Immature natural killer cell (primary cell): Measurements from ENCODE around the gene TMCO4. TPM values are rescaled to one million over a fixed set of nuclear protein-coding genes. Genes with fewer than 3 reads are reported as not detected.

ENCODE experiments used
- DNase-seq, 3 donors: peaks; one replicate each; pipeline ENCODE4 v3.0.0; 2022; ENCODE audit warnings: mixed read lengths in 1 of 3
- H3K27ac Mint-ChIP-seq, 6 donors: one replicate each; pipeline ENCODE4 v1.8.0; 2020; ENCODE audit warnings: mixed read lengths in 6 of 6, mild to moderate bottlenecking in 5 of 6, inconsistent platforms in 4 of 6, moderate library complexity in 3 of 6
- H3K27me3 Mint-ChIP-seq, 3 donors: one replicate each; pipeline ENCODE4 v1.8.0; 2020 to 2021; ENCODE audit warnings: low read depth in 3 of 3, mild to moderate bottlenecking in 3 of 3, mixed read lengths in 3 of 3, moderate library complexity in 3 of 3, inconsistent platforms in 1 of 3
- H3K36me3 Mint-ChIP-seq, 3 donors: one replicate each; pipeline ENCODE4 v1.8.0; 2020; ENCODE audit warnings: mixed read lengths in 3 of 3, inconsistent platforms in 2 of 3, mild to moderate bottlenecking in 2 of 3
- H3K4me1 Mint-ChIP-seq, 2 donors: one replicate each; pipeline ENCODE4 v1.8.0; 2020; ENCODE audit warnings: inconsistent platforms in 2 of 2, mild to moderate bottlenecking in 2 of 2, mixed read lengths in 2 of 2, moderate library complexity in 1 of 2
- H3K4me3 Mint-ChIP-seq, 5 donors: one replicate each; pipeline ENCODE4 v1.8.0; 2020; ENCODE audit warnings: mild to moderate bottlenecking in 5 of 5, mixed read lengths in 5 of 5, inconsistent platforms in 3 of 5, moderate library complexity in 3 of 5
- H3K9me3 Mint-ChIP-seq, 6 donors: one replicate each; pipeline ENCODE4 v1.8.0; 2020; ENCODE audit warnings: mild to moderate bottlenecking in 6 of 6, mixed read lengths in 6 of 6, inconsistent platforms in 4 of 6, moderate library complexity in 3 of 6
- polyA plus RNA-seq, 3 donors: library from polyadenylated mRNA; unstranded; fragments of 300-500 nt; fragmentation: Illumina TruSeq; gene quantifications; one replicate each; pipeline ENCODE4 v1.2.3, GENCODE V29; 2021

TMCO4 gene
- polyA plus RNA-seq, 3 donors from 2014 or later = 13.1 to 17.0 (median 16.9) TPM

- H3K36me3 Mint-ChIP-seq = peaks cover 4 to 16% (median 7%) of the 10 kb centered on the region in 3 donors
These were observed 95.2 kb downstream of the TMCO4 start for GRCh38 chr1:19704247-19705113.

DNA sequence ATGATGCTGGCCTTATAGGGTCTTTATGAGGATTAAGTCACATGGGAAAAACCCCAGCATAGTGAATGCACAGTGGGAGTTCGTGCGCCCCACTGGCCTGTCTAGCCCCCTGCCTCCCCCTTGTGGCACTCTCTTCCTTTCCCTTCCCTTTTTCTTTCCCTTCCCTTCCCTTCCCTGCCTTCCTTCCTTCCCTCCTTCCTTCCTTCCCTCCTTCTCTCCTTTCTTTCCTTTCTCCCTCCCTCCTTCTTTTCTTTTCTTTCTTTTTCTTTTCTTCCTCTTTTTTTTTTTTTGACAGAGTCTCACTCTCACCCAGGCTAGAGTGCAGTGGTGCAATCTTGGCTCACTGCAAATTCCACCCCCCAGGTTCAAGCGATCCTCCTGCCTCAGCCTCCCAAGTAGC is 96.4 kb downstream of the TMCO4 start:
- peaks cover 0 to 17% (median 4%) of the 10 kb centered on the region in 3 donors for H3K36me3 Mint-ChIP-seq
- H3K4me3 Mint-ChIP-seq = no peak overlapping the region
- no peak overlapping the region for H3K27ac Mint-ChIP-seq
- no peak for DNase-seq
- peaks cover 0 to 2% (median 0%) of the 10 kb centered on the region in 3 donors for H3K27me3 Mint-ChIP-seq
- no peaks in the 10 kb centered on the region for H3K4me1 Mint-ChIP-seq
- H3K9me3 Mint-ChIP-seq = no peaks in the 10 kb centered on the region

More at GRCh38 chr1:19704247-19705113, 95.2 kb downstream of the TMCO4 start:
- Mint-ChIP-seq H3K27ac (no peak overlapping the region), H3K4me1 (no peaks in the 10 kb centered on the region), H3K4me3 (no peak overlapping the region), H3K27me3 (peaks cover 0 to 2% (median 2%) of the 10 kb centered on the region in 3 donors), H3K9me3 (no peaks in the 10 kb centered on the region)
- DNase-seq = peak; percentile 14 to 59 (median 37)

DNA sequence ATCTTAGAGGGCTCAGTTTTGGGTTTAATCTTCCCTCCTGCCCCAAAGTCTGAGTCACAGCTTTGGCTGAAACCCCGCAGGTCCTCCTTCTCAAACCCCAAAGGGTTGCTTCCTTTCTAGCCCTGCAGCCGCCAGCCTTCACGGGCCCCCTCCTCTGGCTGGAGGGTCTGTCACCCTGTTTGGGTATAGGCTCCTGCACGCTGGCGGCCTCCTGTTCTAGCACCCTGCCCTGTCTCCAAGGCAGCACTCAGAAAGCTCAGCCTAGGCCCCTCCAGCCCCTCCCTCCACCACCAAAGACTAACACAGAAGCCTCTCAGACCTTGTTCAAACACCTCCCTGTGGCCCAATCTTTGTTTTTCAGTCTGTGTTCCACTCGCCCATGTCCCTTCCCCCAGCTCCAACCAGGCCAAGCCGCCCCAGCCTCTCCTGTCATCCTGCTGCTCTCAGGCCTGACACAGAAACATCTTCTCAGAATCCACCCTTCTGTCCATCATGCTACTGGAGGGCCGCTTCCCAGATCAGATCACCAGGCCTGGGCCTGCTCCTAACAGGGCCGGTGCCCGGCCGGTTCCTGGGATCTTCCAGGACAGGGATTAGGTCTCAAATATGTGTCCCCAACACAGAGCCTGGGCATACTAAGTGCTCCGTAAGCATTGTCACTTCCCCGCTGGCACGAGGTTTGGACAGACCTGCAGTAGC is 99.5 kb downstream of the TMCO4 start:
- Mint-ChIP-seq H3K4me3 (no peak overlapping the region), H3K36me3 (peaks cover 0 to 13% (median 0%) of the 10 kb centered on the region in 3 donors), H3K9me3 (no peaks in the 10 kb centered on the region), H3K27ac (peak overlapping the region in 1 of 6 donors; percentile 6), H3K27me3 (peaks cover 0 to 2% (median 0%) of the 10 kb centered on the region in 3 donors), H3K4me1 (no peaks in the 10 kb centered on the region)
- DNase-seq = no peak

GRCh38 chr1:19698181-19698580 is 101.5 kb downstream of the TMCO4 start:
- no peaks in the 10 kb centered on the region for H3K9me3 Mint-ChIP-seq
- no peak for DNase-seq
- H3K4me3 Mint-ChIP-seq = no peak overlapping the region
- H3K4me1 Mint-ChIP-seq = no peaks in the 10 kb centered on the region
- no peak overlapping the region for H3K27ac Mint-ChIP-seq
- peaks cover 3 to 16% (median 4%) of the 10 kb centered on the region in 3 donors for H3K36me3 Mint-ChIP-seq
- H3K27me3 Mint-ChIP-seq = peaks cover 0 to 2% (median 0%) of the 10 kb centered on the region in 3 donors

DNA sequence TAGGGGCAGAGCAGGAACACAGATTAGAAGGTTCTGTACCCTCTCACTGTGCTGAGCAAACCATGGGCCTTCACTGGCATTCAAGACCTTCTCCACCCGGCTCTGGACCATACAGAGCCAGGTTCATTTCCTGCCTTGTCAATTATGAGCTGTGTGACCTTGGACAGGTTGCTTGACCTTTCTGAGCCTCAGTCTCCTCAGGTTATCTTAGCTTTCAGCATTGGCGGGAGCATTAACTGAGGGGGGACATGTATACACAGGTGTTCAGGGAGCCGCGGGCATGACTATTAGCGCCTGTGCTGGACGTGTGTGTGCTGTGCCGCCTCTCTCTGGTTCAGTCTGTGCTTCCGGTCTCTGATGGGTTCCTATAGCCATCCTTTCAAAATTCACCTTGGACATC is 102.9 kb downstream of the TMCO4 start:
- H3K36me3 Mint-ChIP-seq = peaks cover 4 to 21% (median 5%) of the 10 kb centered on the region in 3 donors
- DNase-seq = no peak

DNA sequence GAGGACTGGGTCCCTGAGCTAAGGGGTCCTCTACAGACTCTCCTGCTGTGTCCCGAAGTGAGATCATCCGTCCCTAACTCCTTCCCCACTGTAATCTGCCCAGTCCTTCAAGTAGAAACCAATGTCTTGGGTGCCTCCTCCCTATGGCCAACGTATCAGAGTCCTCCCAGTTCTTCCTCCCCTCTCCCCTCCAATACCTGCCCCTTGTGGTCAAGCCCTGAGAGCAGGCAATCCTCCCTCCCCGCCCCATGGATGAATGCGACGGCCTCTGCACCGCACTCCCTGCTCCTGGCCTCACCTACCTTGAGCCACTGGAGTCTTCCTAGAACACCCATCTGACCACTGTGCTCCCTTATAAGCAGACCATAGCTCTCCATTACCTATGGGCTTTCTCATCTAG is 103.9 kb downstream of the TMCO4 start:
- no peaks in the 10 kb centered on the region for H3K9me3 Mint-ChIP-seq
- no peak for DNase-seq
- H3K27me3 Mint-ChIP-seq = peaks cover 0 to 2% (median 0%) of the 10 kb centered on the region in 3 donors
- H3K27ac Mint-ChIP-seq = no peak overlapping the region
- peaks cover 8 to 29% (median 14%) of the 10 kb centered on the region in 3 donors for H3K36me3 Mint-ChIP-seq
- H3K4me1 Mint-ChIP-seq = peaks cover 0 to 4% of the 10 kb centered on the region in 2 donors
- no peak overlapping the region for H3K4me3 Mint-ChIP-seq

More for the DNA sequence above, 102.9 kb downstream of the TMCO4 start:
- H3K27ac Mint-ChIP-seq = no peak overlapping the region
- peaks cover 0 to 2% (median 0%) of the 10 kb centered on the region in 3 donors for H3K27me3 Mint-ChIP-seq
- no peaks in the 10 kb centered on the region for H3K4me1 Mint-ChIP-seq
- H3K9me3 Mint-ChIP-seq = no peaks in the 10 kb centered on the region
- H3K4me3 Mint-ChIP-seq = no peak overlapping the region

GRCh38 chr1:19694298-19694697 is 105.4 kb downstream of the TMCO4 start:
- peaks cover 8 to 25% (median 18%) of the 10 kb centered on the region in 3 donors for H3K36me3 Mint-ChIP-seq
- DNase-seq = no peak
- no peaks in the 10 kb centered on the region for H3K27me3 Mint-ChIP-seq
- H3K4me3 Mint-ChIP-seq = no peak overlapping the region
- H3K9me3 Mint-ChIP-seq = peaks cover 0 to 4% (median 0%) of the 10 kb centered on the region in 6 donors
- H3K4me1 Mint-ChIP-seq = peaks cover 0 to 17% of the 10 kb centered on the region in 2 donors
- no peak overlapping the region for H3K27ac Mint-ChIP-seq

- no peak for DNase-seq
- H3K27me3 Mint-ChIP-seq = peaks cover 0 to 3% (median 2%) of the 10 kb centered on the region in 3 donors
- H3K27ac Mint-ChIP-seq = peak overlapping the region in 1 of 6 donors; percentile 76
- H3K4me1 Mint-ChIP-seq = peaks cover 0 to 41% of the 10 kb centered on the region in 2 donors
- H3K4me3 Mint-ChIP-seq = peak overlapping the region in 1 of 5 donors; percentile 18
- H3K36me3 Mint-ChIP-seq = peaks cover 8 to 45% (median 18%) of the 10 kb centered on the region in 3 donors
- peaks cover 0 to 4% (median 0%) of the 10 kb centered on the region in 6 donors for H3K9me3 Mint-ChIP-seq
These were observed 109.4 kb downstream of the TMCO4 start for GRCh38 chr1:19690342-19690741.

DNA sequence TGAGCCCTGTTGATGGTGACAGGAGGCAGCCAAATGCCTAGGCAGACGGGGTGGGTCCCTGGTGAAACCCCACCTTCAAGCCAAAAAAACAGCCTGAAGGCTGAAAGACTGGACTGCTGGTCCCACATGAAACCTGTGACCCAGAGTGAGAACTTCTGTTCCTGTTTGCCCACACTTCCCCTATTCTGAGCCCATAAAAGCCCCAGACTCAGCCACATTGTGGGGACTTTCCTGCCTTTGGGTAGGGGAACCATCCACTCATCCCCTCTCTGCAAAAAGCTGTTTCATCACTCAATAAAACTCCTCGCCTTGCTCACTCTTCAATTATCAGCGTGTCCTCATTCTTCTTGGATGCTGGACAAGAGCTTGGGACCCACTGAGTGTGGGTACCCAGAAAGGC is 109.9 kb downstream of the TMCO4 start:
- peaks cover 0 to 4% (median 0%) of the 10 kb centered on the region in 6 donors for H3K9me3 Mint-ChIP-seq
- peak overlapping the region in 1 of 5 donors; percentile 18 for H3K4me3 Mint-ChIP-seq
- DNase-seq = no peak
- H3K4me1 Mint-ChIP-seq = peaks cover 0 to 41% of the 10 kb centered on the region in 2 donors
- peak overlapping the region in 4 of 6 donors; percentile 28 to 86 (median 70) for H3K27ac Mint-ChIP-seq
- H3K36me3 Mint-ChIP-seq = peaks cover 8 to 45% (median 18%) of the 10 kb centered on the region in 3 donors
- H3K27me3 Mint-ChIP-seq = peaks cover 0 to 3% (median 2%) of the 10 kb centered on the region in 3 donors

DNA sequence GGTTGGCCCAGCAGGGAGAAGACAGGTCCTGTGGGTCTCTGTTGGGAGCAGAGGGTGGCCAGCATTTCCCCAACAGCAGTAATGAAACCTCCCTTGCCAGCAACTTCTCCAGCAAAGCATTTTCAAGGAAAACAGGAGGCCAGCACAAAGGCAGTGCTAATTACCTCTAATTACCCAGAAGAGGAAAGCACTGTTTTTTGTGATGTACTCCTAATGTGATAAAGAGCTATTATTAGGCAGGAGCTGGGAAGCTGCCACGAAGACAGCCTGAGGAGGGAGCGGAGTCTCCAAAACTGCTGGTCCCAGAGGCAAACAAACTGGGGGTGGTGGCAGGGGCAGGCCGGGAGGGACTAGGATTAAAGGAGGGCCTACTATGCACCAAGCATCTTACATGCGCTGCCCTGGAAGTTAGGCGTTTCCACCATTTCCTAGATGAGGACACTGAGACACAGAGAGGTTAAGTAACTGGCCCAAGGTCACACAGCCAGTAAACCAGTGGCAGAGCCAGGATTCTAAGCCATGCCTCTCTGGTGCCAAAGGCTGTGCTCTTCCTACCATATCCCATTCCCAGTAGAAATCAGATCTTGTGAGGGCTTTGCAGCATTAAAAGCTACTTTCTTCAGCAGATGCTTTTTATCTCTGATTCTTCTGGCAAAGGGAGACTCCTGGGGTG is 110.5 kb downstream of the TMCO4 start:
- peaks cover 0 to 3% (median 2%) of the 10 kb centered on the region in 3 donors for H3K27me3 Mint-ChIP-seq
- peaks cover 0 to 41% of the 10 kb centered on the region in 2 donors for H3K4me1 Mint-ChIP-seq
- H3K36me3 Mint-ChIP-seq = peaks cover 4 to 42% (median 14%) of the 10 kb centered on the region in 3 donors
- H3K9me3 Mint-ChIP-seq = peaks cover 0 to 4% (median 0%) of the 10 kb centered on the region in 6 donors
- peak overlapping the region in 5 of 6 donors; percentile 86 to 98 (median 94) for H3K27ac Mint-ChIP-seq
- H3K4me3 Mint-ChIP-seq = peak overlapping the region in 3 of 5 donors; percentile 53 to 86 (median 70)
- no peak for DNase-seq

DNA sequence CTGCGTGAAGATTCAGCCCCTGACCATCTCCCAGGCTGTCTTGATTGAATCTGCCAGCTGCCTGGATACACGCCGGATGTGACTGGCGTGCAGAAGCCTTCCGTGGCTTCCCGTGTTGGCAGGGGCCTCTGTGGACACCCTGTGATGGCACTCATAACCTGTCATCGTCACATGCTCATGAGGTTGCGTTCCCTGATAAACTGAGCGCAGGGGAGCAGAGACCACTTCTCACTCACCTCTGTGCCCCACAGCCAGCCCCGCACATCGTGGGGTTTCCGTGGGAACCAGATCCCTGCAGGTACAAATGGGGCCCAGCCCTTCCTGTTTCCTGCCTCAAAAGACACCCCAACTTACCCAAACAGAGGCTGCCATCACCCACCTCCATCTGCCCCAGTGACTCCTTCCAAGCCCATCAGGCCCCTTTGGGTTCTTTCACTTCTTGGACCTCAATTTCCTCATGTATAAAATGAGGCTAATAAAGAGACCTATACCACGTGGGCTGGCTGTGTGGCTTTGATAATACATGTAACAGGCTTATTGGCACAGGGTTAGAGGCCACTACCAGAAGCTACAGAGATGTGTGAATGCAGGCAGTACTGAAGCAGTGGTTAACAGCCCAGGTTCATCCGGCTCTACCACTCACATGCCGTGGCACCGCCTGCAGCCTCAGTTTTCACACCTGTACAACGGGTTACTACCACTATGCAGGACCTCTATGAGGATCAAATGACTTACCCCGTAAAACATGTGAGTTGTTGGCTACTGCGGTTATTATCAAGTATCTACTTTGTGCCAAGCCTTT is 111.5 kb downstream of the TMCO4 start:
- peaks cover 0 to 41% of the 10 kb centered on the region in 2 donors for H3K4me1 Mint-ChIP-seq
- DNase-seq = peak in 2 of 3 donors; percentile 61 to 82

GRCh38 chr1:19687414-19687813 is 112.3 kb downstream of the TMCO4 start:
- peaks cover 0 to 3% (median 2%) of the 10 kb centered on the region in 3 donors for H3K27me3 Mint-ChIP-seq
- H3K4me3 Mint-ChIP-seq = peak overlapping the region in 3 of 5 donors; percentile 13 to 86 (median 70)
- H3K9me3 Mint-ChIP-seq = peaks cover 0 to 4% (median 0%) of the 10 kb centered on the region in 6 donors
- H3K36me3 Mint-ChIP-seq = peaks cover 4 to 41% (median 14%) of the 10 kb centered on the region in 3 donors
- no peak for DNase-seq
- peaks cover 0 to 41% of the 10 kb centered on the region in 2 donors for H3K4me1 Mint-ChIP-seq
- H3K27ac Mint-ChIP-seq = peak overlapping the region in 5 of 6 donors; percentile 86 to 98 (median 94)

More for the DNA sequence above, 111.5 kb downstream of the TMCO4 start:
- H3K4me3 Mint-ChIP-seq = peak overlapping the region in 4 of 5 donors; percentile 70 to 86 (median 78)
- peaks cover 0 to 4% (median 0%) of the 10 kb centered on the region in 6 donors for H3K9me3 Mint-ChIP-seq
- peaks cover 0 to 3% (median 2%) of the 10 kb centered on the region in 3 donors for H3K27me3 Mint-ChIP-seq
- peaks cover 4 to 41% (median 14%) of the 10 kb centered on the region in 3 donors for H3K36me3 Mint-ChIP-seq
- H3K27ac Mint-ChIP-seq = peak overlapping the region in 5 of 6 donors; percentile 86 to 98 (median 94)
